HCT116 (cell line): ENCODE measurements around the gene KCNQ4. TPM values are rescaled to one million over a fixed set of nuclear protein-coding genes. Genes with fewer than 3 reads are reported as not detected.

Source experiments
- ATAC-seq: fragments of 200-7000 bp; cut with Tn5 transposase; 2 replicates; pipeline ENCODE4 v1.9.1; 2020; ENCODE audit warnings: mild to moderate bottlenecking, moderate library complexity
- BruUV-seq: library from RNA; stranded (reverse); fragments of 400-500 nt; replicated peaks from 2 replicates; lab custom pipeline; 2021; lab: Mats Ljungman, UMichigan
- CTCF ChIA-PET: fragments of 300-600 bp; sonication (Branson Sonifier 250); formaldehyde crosslinking; loops from one replicate; lab custom pipeline; 2021; ENCODE audit warnings: antibody characterized with exemption; lab: Charles Lee
- POLR2A ChIA-PET: fragments of 300-600, 350-600 bp; sonication (Branson Sonifier 250); formaldehyde crosslinking; loops from one replicate; lab custom pipeline; 2021; ENCODE audit warnings: antibody characterized with exemption; lab: Charles Lee
- RAD21 ChIA-PET, 2 experiments: fragments of 300-600 bp; sonication (Branson Sonifier 250); formaldehyde crosslinking; loops; one replicate each; lab custom pipeline; 2023; ENCODE audit warnings: low total read pairs in 2 of 2; ENCODE audit not compliant: uncharacterized antibody in 2 of 2, unreplicated experiment in 2 of 2, low non-redundant PET in 1 of 2; lab: Charles Lee
- DNase-seq: peaks from one replicate; pipeline ENCODE4 v3.0.0-alpha.2; 2010; ENCODE audit warnings: low read depth, low spot score
- H2AFZ ChIP-seq: fragments of 200-600 bp; shearing (Covaris generic), sonication (generic); 2 replicates; pipeline ENCODE4 v1.6.1; 2017; ENCODE audit warnings: low read depth, mixed run types, mixed read lengths, antibody characterized with exemption, low read length; ENCODE audit not compliant: poor library complexity, severe bottlenecking
- H3K27ac ChIP-seq: 2 replicates; pipeline ENCODE4 v1.5.1; 2012; ENCODE audit warnings: low read depth, low read length
- H3K27me3 ChIP-seq: fragments of 200-600 bp; sonication (generic); 2 replicates; pipeline ENCODE4 v1.6.1; 2016; ENCODE audit warnings: mixed run types, low read length, mixed read lengths; ENCODE audit not compliant: insufficient read depth
- H3K36me3 ChIP-seq, 2 experiments: fragments of 200-500 bp in 1 of 2; fragments of 200-600 bp in 1 of 2; sonication (Bioruptor generic) in 1 of 2; sonication (generic) in 1 of 2; 2 replicates each; pipeline versions ENCODE4 v1.5.1 to v1.6.1; 2014 to 2016; ENCODE audit warnings: low read length in 2 of 2, inconsistent platforms in 1 of 2, mixed read lengths in 1 of 2, mixed run types in 1 of 2; ENCODE audit not compliant: insufficient read depth in 2 of 2, control insufficient read depth in 1 of 2
- H3K4me1 ChIP-seq, 2 experiments: fragments of 200-600 bp in 1 of 2; sonication (generic) in 1 of 2; 2 replicates each; pipeline versions ENCODE4 v1.5.1 to v1.6.1; 2012 to 2017; ENCODE audit warnings: low read length in 2 of 2, inconsistent platforms in 1 of 2, mild to moderate bottlenecking in 1 of 2, mixed read lengths in 1 of 2, mixed run types in 1 of 2, moderate library complexity in 1 of 2; ENCODE audit not compliant: insufficient read depth in 2 of 2, control insufficient read depth in 1 of 2
- H3K4me2 ChIP-seq: fragments of 200-600 bp; sonication (generic); 2 replicates; pipeline ENCODE4 v1.6.1; 2017; ENCODE audit warnings: mixed run types, low read length, mixed read lengths
- H3K4me3 ChIP-seq, 2 experiments: fragments of 200-600 bp in 1 of 2; sonication (generic) in 1 of 2; replicated peaks in 1 of 2; 2 replicates each; pipeline ENCODE4 v1.5.1; 2011 to 2016; ENCODE audit warnings: low read length in 2 of 2, control low read depth in 1 of 2, low read depth in 1 of 2, mild to moderate bottlenecking in 1 of 2, mixed read lengths in 1 of 2, mixed run types in 1 of 2
- H3K79me2 ChIP-seq: fragments of 200-600 bp; sonication (generic); 2 replicates; pipeline ENCODE4 v1.6.1; 2017; ENCODE audit warnings: mild to moderate bottlenecking, mixed run types, low read length, moderate library complexity, mixed read lengths; ENCODE audit not compliant: insufficient read depth
- H3K9ac ChIP-seq: fragments of 200-600 bp; sonication (generic); 2 replicates; pipeline ENCODE4 v1.6.1; 2016; ENCODE audit warnings: low read length, mixed read lengths
- H3K9me2 ChIP-seq: fragments of 200-600 bp; sonication (generic), shearing (Covaris generic); 2 replicates; pipeline ENCODE4 v1.6.1; 2017; ENCODE audit warnings: mixed run types, mild to moderate bottlenecking, moderate library complexity; ENCODE audit not compliant: insufficient read depth
- H3K9me3 ChIP-seq, 2 experiments: fragments of 200-500 bp in 1 of 2; fragments of 200-600 bp in 1 of 2; sonication (Bioruptor generic) in 1 of 2; sonication (generic) in 1 of 2; 2 replicates each; pipeline ENCODE4 v1.6.1; 2014 to 2017; ENCODE audit warnings: low read length in 2 of 2, mixed read lengths in 2 of 2, inconsistent platforms in 1 of 2, low read depth in 1 of 2, mild to moderate bottlenecking in 1 of 2, mixed run types in 1 of 2, moderate library complexity in 1 of 2; ENCODE audit not compliant: control insufficient read depth in 1 of 2, insufficient read depth in 1 of 2
- H4K20me1 ChIP-seq: fragments of 200-600 bp; sonication (generic), shearing (Covaris generic); 2 replicates; pipeline ENCODE4 v1.6.1; 2017; ENCODE audit warnings: mixed run types, mild to moderate bottlenecking, moderate library complexity; ENCODE audit not compliant: insufficient read depth
- CBX3 ChIP-seq: IDR thresholded peaks from 2 replicates; pipeline ENCODE4 v1.6.1; 2012; ENCODE audit warnings: low read depth
- CEBPB ChIP-seq: IDR thresholded peaks from 2 replicates; pipeline ENCODE4 v1.6.1; 2012; ENCODE audit warnings: low read depth
- CTCF ChIP-seq, 3 experiments: fragments of 200-600 bp in 1 of 3; sonication (generic) in 1 of 3; IDR thresholded peaks in 2 of 3; conservative IDR thresholded peaks in 1 of 3; 2 replicates each; pipeline ENCODE4 v1.5.1; 2012 to 2017; ENCODE audit warnings: low read depth in 2 of 3, low read length in 2 of 3, antibody characterized with exemption in 1 of 3, borderline replicate concordance in 1 of 3, control low read depth in 1 of 3, mild to moderate bottlenecking in 1 of 3, mixed read lengths in 1 of 3, mixed run types in 1 of 3, moderate library complexity in 1 of 3; ENCODE audit not compliant: insufficient read depth in 1 of 3
- EGR1 ChIP-seq: IDR thresholded peaks from 2 replicates; pipeline ENCODE4 v1.6.1; 2012; ENCODE audit warnings: low read depth
- ELF1 ChIP-seq: IDR thresholded peaks from 2 replicates; pipeline ENCODE4 v1.6.1; 2012; ENCODE audit warnings: low read depth, borderline replicate concordance
- EZH2 ChIP-seq: fragments of 200-600 bp; sonication (generic); IDR thresholded peaks from 2 replicates; pipeline ENCODE4 v1.6.1; 2017; ENCODE audit warnings: antibody characterized with exemption, mixed run types
- EZH2phosphoT487 ChIP-seq: fragments of 200-600 bp; IDR thresholded peaks from 2 replicates; pipeline ENCODE4 v1.6.1; 2018; ENCODE audit warnings: antibody characterized with exemption, borderline replicate concordance
- FOSL1 ChIP-seq: IDR thresholded peaks from 2 replicates; pipeline ENCODE4 v1.6.1; 2012; ENCODE audit warnings: low read depth
- JUND ChIP-seq: IDR thresholded peaks from 2 replicates; pipeline ENCODE4 v1.6.1; 2012
- MAX ChIP-seq: IDR thresholded peaks from 2 replicates; pipeline ENCODE4 v1.6.1; 2012
- POLR2A ChIP-seq: IDR thresholded peaks from 2 replicates; pipeline ENCODE4 v1.7.0; 2011; ENCODE audit warnings: borderline replicate concordance; ENCODE audit not compliant: insufficient read depth, insufficient read length; ENCODE audit errors: extremely low read depth
- POLR2AphosphoS5 ChIP-seq: IDR thresholded peaks from 2 replicates; pipeline ENCODE4 v1.6.1; 2011; ENCODE audit warnings: mild to moderate bottlenecking, low read depth, low read length, moderate library complexity
- RAD21 ChIP-seq: IDR thresholded peaks from 2 replicates; pipeline ENCODE4 v1.6.1; 2012; ENCODE audit warnings: low read depth, mild to moderate bottlenecking
- REST ChIP-seq: IDR thresholded peaks from 2 replicates; pipeline ENCODE4 v1.6.1; 2012; ENCODE audit warnings: low read depth
- SIN3A ChIP-seq: IDR thresholded peaks from 2 replicates; pipeline ENCODE4 v1.6.1; 2012; ENCODE audit warnings: low read depth
- SRF ChIP-seq: IDR thresholded peaks from 2 replicates; pipeline ENCODE4 v1.6.1; 2012; ENCODE audit warnings: low read depth
- TCF7L2 ChIP-seq: IDR thresholded peaks from 2 replicates; pipeline ENCODE4 v1.7.0; 2011; ENCODE audit warnings: borderline replicate concordance, inconsistent platforms; ENCODE audit not compliant: insufficient read depth, insufficient read length; ENCODE audit errors: extremely low read depth
- YY1 ChIP-seq: IDR thresholded peaks from 2 replicates; pipeline ENCODE4 v1.6.1; 2011; ENCODE audit warnings: low read length, low read depth, moderate library complexity, mild to moderate bottlenecking; ENCODE audit not compliant: insufficient replicate concordance; ENCODE audit errors: extremely low read depth
- ZFX ChIP-seq: fragments of 450-650 bp; IDR thresholded peaks from 2 replicates; pipeline ENCODE4 v1.6.1; 2017
- ZNF274 ChIP-seq: fragments of 200-500 bp; sonication (Bioruptor generic); IDR thresholded peaks from 2 replicates; pipeline ENCODE4 v1.6.1; 2014; ENCODE audit warnings: mild to moderate bottlenecking, low read depth, low read length, inconsistent platforms
- intact Hi-C: fragments of 100-400 bp; cut with micrococcal nuclease; formaldehyde crosslinking; loops from 2 replicates; pipeline ENCODE4 v1.10.0; 2022
- total RNA-seq: library from RNA; stranded (reverse); gene quantifications from one replicate; pipeline ENCODE4 v1.2.1, GENCODE V29; 2021; ENCODE audit not compliant: unreplicated experiment

Gene KCNQ4
- total RNA-seq, 1 experiment from 2014 or later, result 4.1 TPM

- no peaks in the 10 kb centered on the region for H3K9me2 ChIP-seq
- H3K9me3 ChIP-seq, result no peaks in the 10 kb centered on the region
- no peak overlapping the region for H3K27ac ChIP-seq
- DNase-seq, result no peak
- no peak overlapping the region for H3K4me2 ChIP-seq
- no TSS peak for BruUV-seq
- no peak overlapping the region for H3K9ac ChIP-seq
- no peak for ATAC-seq
- POLR2A ChIA-PET, result no interaction called here
- H3K27me3 ChIP-seq, result no peaks in the 10 kb centered on the region
- CTCF ChIA-PET, result interaction anchor here (0.9 to 1.9 kb wide), 3 partner anchors 93 to 104 kb away, joined by 3 to 7 read pairs (median 4); no protein-coding TSS in a partner anchor
- RAD21 ChIA-PET, result no interaction called here
- no peak for TF ChIP-seq YY1
- TF ChIP-seq ZFX, result no peak
- no peak for TF ChIP-seq RAD21
- TF ChIP-seq ZNF274, result no peak
- TF ChIP-seq MAX, result no peak
- no peak for TF ChIP-seq SRF
- no peak for TF ChIP-seq FOSL1
- no peak for TF ChIP-seq EZH2phosphoT487
- no peak for TF ChIP-seq EZH2
- TF ChIP-seq REST, result no peak
- no peak for TF ChIP-seq CEBPB
- no peak for TF ChIP-seq POLR2A
- no peak for TF ChIP-seq TCF7L2
- no peak for TF ChIP-seq CTCF (IDR thresholded peaks at IDR 0.05 in 2 of 3, conservative IDR thresholded peaks at IDR 0.05 in 1 of 3; ENCODE audit: borderline replicate concordance in 1 of 3, insufficient read depth in 1 of 3, low read depth in 2 of 3, low read length in 2 of 3)
- no peak for TF ChIP-seq CBX3
- TF ChIP-seq ELF1, result no peak
- no peak for TF ChIP-seq SIN3A
- TF ChIP-seq JUND, result no peak
- no peak for TF ChIP-seq EGR1
- TF ChIP-seq POLR2AphosphoS5, result no peak
- TF ChIP-seq, all 23 proteins: peak for 0
- H3K36me3 ChIP-seq, result no peaks in the 10 kb centered on the region
- H3K79me2 ChIP-seq, result no peaks in the 10 kb centered on the region
- H3K4me1 ChIP-seq, result peaks cover 0 to 4% of the 10 kb centered on the region in 2 experiments; a peak in 1 of 4 replicates
- no peak overlapping the region for H3K4me3 ChIP-seq
- intact Hi-C loops, result no loop called here
- H4K20me1 ChIP-seq, result no peaks in the 10 kb centered on the region
- no peak overlapping the region for H2AFZ ChIP-seq
Observed at GRCh38 chr1:40856116-40856515, 72.5 kb downstream of the KCNQ4 start.
